Prostate gland (tissue), 2 donors: ENCODE results near the gene ARHGAP4.

ENCODE experiments used
- CTCF ChIP-seq, 4 experiments: fragments of 200-600 bp in 2 of 4; fragments of 450-650 bp in 2 of 4; sonication (generic) in 2 of 4; IDR thresholded peaks; 1 replicate in 3 of 4; 2 replicates in 1 of 4; pipeline ENCODE4 v1.5.1; 2016 to 2019; ENCODE audit warnings: antibody characterized with exemption in 4 of 4, mild to moderate bottlenecking in 2 of 4, moderate library complexity in 2 of 4
- POLR2A ChIP-seq: fragments of 450-650 bp; IDR thresholded peaks from one replicate; pipeline ENCODE4 v1.6.1; 2016; ENCODE audit warnings: antibody characterized with exemption, mild to moderate bottlenecking
- POLR2AphosphoS5 ChIP-seq: sonication (generic); formaldehyde crosslinking; IDR thresholded peaks from one replicate; pipeline ENCODE4 v1.6.1; 2017; ENCODE audit warnings: antibody characterized with exemption

- no peak for TF ChIP-seq CTCF (IDR thresholded peaks at IDR 0.05)
- no peak for TF ChIP-seq POLR2AphosphoS5
- TF ChIP-seq POLR2A, result no peak
Measured at GRCh38 chrX:153897899-153898298, 28.2 kb downstream of the ARHGAP4 start.
